ENCODE results near the gene SKP2.
"Not testable (repeated sequence)": the region's sequence is repeated elsewhere in the genome, so short reads cannot be mapped to it uniquely, and the experiment has no call there.

SKP2 gene

DNA sequence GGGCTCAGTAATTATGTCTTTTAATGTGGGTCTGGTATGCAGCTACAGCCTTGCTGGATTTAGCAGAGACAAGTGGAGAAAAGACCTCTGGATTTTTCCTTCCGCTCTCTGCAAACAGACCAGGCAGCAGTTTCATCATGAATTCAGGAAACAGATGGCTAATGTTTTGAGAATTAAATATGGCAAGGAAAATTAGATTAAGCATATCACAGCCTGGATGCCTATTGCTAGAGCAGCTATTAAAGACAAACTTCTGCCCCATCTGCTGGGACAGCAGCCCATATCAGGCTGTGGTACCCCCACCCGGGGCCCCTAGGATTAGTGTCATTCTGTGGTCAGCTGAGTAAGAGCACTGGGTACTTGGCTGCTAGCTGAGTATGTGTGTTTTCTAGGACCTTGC, 6.2 kb downstream of the SKP2 start:
- DNase-seq: no peak

- no peak for DNase-seq
Measured at GRCh38 chr5:36160617-36161016, 8.7 kb downstream of the SKP2 start.

GRCh38 chr5:36161361-36161760, 9.4 kb downstream of the SKP2 start:
- no peak for DNase-seq

- DNase-seq: no peak
Measured at GRCh38 chr5:36162810-36163486, 11.0 kb downstream of the SKP2 start.

DNA sequence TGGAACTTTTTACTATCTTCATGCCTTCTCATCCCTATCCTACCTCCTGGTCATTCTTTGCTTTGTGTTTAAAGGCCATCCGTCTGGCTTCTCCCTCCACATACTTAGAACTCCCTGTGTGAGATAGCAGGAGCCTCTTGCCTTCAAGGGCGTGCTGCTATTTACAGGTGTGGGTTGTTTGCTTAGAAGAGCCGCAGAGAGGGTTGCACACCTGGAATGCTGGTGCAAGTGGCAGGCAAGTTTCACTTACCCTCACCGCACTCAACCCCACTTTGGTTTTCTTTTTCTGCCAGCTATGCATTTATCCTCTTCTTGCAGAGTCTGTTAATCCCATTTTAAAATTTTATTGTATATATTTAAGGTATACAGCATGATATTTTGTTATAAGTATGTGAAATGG, 12.6 kb downstream of the SKP2 start:
- DNase-seq: no peak

GRCh38 chr5:36168737-36169136, 16.8 kb downstream of the SKP2 start:
- no peak for DNase-seq

GRCh38 chr5:36170832-36171424, 19.0 kb downstream of the SKP2 start:
- DNase-seq: no peak

DNA sequence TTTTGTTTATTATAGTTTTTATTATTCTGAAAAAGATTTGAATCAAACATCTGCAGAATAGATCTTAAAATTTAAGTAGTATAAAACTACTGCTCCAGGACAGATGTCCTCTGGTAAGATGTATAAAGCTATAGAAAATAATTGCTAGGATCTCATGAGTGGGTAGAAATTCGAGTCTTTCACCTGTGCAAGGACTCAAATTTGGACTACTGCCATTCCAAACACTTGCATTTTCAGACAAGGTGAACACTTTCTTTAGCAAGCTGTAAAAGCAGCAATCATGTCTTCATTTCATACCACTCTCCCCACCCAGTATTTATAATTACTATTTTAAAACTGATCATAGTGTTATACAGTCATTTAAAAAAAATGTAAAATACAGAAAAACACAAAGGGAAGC, 20.7 kb downstream of the SKP2 start:
- no peak for DNase-seq

- DNase-seq: no peak
Measured at GRCh38 chr5:36173426-36173825, 21.5 kb downstream of the SKP2 start.

- DNase-seq: no peak
Measured at GRCh38 chr5:36174119-36174518, 22.2 kb downstream of the SKP2 start.

GRCh38 chr5:36175043-36175442, 23.1 kb downstream of the SKP2 start:
- no peak for DNase-seq

GRCh38 chr5:36177154-36177553, 25.2 kb downstream of the SKP2 start:
- no peak for DNase-seq

GRCh38 chr5:36177715-36178523, 26.0 kb downstream of the SKP2 start:
- DNase-seq: peak; percentile 60

DNA sequence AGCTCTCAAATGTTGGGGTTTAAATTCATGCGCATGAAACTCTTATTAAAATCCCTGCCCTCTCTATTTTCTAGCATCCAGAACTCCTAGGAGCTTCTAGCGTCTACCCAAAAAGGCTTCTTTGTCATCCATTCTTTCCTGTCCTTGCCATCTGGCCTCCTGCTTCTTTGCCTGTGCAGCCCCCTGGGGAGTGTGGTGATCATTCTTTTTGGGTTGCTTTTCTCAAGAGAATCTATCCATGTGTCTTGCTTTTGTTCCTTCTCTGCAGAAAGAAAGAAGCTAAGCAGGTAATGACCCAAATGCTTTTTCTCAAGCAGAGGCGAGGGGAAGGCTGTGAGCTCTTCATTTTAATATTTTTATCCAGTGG, 26.6 kb downstream of the SKP2 start:
- DNase-seq: no peak

GRCh38 chr5:36179950-36180349, 28.0 kb downstream of the SKP2 start:
- no peak for DNase-seq

GRCh38 chr5:36180556-36181350, 28.8 kb downstream of the SKP2 start:
- no peak for DNase-seq

DNA sequence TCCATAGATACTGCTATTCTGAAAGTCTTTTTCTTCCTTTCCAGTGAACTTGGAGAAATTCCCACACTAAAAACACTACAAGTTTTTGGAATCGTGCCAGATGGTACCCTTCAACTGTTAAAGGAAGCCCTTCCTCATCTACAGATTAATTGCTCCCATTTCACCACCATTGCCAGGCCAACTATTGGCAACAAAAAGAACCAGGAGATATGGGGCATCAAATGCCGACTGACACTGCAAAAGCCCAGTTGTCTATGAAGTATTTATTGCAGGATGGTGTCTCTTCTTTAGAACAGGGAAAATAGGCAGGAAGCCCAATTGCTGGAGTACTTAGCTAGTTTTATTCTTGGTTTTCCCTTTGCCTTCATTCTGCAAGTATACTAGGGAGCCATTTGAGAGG, 29.9 kb downstream of the SKP2 start:
- no peak for DNase-seq

DNA sequence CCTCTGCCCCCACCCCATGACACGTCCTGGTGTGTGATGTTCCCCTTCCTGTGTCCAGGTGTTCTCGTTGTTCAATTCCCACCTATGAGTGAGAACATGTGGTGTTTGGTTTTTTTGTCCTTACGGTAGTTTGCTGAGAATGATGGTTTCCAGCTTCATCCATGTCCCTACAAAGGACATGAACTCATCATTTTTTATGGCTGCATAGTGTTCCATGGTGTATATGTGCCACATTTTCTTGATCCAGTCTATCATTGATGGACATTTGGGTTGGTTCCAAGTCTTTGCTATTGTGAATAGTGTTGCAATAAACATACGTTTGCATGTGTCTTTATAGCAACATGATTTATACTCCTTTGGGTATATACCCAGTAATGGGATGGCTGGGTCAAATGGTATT, 32.5 kb downstream of the SKP2 start:
- DNase-seq: not testable (repeated sequence)

GRCh38 chr5:36193746-36194145, 41.8 kb downstream of the SKP2 start:
- no peak for DNase-seq

- no peak for DNase-seq
Measured at GRCh38 chr5:36198281-36198680, 46.4 kb downstream of the SKP2 start.

- peak; percentile 70 for DNase-seq
Measured at GRCh38 chr5:36198783-36199182, 46.9 kb downstream of the SKP2 start.

DNA sequence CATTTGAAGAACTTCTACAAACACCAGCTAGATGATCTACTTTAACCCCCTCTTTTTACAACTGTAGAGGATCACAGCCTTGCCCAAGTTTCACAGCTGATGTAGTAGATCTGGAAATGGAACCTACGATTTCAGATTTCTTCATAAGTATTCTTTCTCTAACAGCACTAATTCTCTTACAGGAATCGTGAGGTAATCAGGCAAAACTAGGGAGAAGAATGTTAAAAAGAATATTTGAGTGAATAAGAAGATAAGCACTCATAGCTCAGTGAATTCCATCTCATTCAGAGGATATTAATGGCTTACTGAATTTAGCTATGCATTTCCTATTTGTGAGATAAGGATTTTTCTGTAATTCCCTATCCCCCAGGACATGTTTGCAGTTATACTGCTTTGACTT, 47.7 kb downstream of the SKP2 start:
- no peak for DNase-seq

DNA sequence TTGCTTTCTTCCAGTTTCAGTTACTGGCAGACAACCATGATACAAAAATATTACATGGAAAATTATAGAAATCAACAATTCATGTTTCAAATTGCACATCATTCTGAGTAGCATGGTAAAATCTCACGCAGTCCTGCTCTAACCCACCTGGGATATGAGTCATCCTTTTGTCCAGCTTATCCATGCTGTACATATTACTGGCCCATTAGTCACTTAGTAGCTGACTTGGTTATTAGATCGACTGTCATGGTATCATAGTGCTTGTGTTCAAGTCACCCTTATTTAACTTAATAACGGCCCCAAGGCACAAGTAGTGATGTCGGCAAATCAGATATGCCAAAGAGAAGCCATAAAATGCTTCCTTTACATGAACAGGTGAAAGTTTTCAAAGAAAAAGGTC, 48.6 kb downstream of the SKP2 start:
- no peak for DNase-seq
